Daoy (cell line): ENCODE results near the gene OAS1. TPM values are rescaled to one million over a fixed set of nuclear protein-coding genes. Genes with fewer than 3 reads are reported as not detected.

ENCODE experiments used
- DNase-seq: peaks from one replicate; pipeline ENCODE4 v3.0.0-alpha.2; 2015; ENCODE audit warnings: low read depth
- total RNA-seq: library from RNA; depleted of rRNA; stranded (reverse); fragments of >200 nt; shearing (Covaris generic); gene quantifications from 2 replicates; pipeline ENCODE4 v1.2.3, GENCODE V29; 2014; rRNA removed

Gene OAS1
- total RNA-seq, 1 experiment from 2014 or later = 5.1 TPM

- no peak for DNase-seq
These were observed 58.9 kb downstream of the OAS1 start for GRCh38 chr12:112965643-112966042.

DNA sequence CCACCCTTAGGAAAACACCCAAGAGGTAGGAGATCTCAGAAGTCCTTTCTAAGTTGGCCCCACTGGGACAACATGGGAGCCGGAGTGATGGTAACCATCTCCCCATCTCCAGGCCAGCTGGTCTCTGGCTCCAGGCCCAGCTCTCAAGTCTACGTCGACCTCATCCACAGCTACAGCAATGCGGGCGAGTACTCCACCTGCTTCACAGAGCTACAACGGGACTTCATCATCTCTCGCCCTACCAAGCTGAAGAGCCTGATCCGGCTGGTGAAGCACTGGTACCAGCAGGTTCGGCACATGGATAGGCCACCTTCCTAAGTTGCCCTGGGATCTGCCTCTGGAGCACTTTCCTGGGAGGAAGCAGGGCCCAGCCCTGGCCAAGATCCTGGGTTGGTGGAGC lies 60.5 kb downstream of the OAS1 start:
- DNase-seq = no peak

- DNase-seq = no peak
These were observed 61.1 kb downstream of the OAS1 start for GRCh38 chr12:112967858-112968257.

Other genes starting within 250 kb of the OAS1 start
- not detected in 2 replicates for gene RPH3A, start 115.2 kb upstream of the OAS1 start, total RNA-seq
- gene OAS3, start 31.5 kb downstream of the OAS1 start, total RNA-seq = 21.7 and 35.4 TPM in 2 replicates
- gene OAS2, start 71.6 kb downstream of the OAS1 start, total RNA-seq = 3.9 and 5.1 TPM in 2 replicates
- gene DTX1, start 149.8 kb downstream of the OAS1 start, total RNA-seq = 0.24 and 2.3 TPM in 2 replicates
- gene RASAL1, start 228.8 kb downstream of the OAS1 start, total RNA-seq = 0.06 TPM in 1 of 2 replicates, not detected in the other
- not detected in 2 replicates for gene CFAP73, start 242.8 kb downstream of the OAS1 start, total RNA-seq